ENCODE measurements around the gene PAX3.

Gene PAX3

GRCh38 chr2:222311319-222311977 is 12.7 kb upstream of the PAX3 start:
- in situ Hi-C loops (cut with HindIII; ENCODE audit: low sequenced_read_pairs): loop anchor here (25.0 kb wide), 1 partner anchor 301 kb away; no protein-coding TSS in a partner anchor

DNA sequence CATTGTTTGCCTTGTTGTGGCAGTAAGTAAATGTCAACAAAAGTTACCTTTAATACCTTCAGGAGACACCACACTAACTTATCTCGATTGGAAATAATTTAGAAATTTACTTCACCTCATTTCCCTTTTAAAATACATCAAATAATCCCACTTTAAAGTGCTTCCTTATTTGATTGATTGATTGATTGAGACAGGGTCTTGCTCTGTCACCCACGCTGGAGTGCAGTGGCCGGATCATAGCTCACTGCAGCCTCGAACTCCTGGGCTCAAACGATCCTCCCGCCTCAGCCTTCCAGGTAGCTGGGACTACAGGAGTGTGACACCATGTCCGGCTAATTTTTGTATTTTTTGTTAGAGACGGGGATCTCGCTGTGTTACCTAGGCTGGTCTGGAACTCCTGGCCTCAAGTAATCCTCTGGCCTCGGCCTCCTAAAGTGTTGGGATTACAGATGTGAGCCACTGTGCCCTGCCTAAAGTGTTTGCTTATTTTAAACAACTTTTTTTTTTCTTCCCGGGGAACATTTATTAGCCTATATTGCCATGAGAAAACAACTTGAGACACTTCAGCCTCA is 12.0 kb upstream of the PAX3 start:
- in situ Hi-C loops (cut with HindIII; ENCODE audit: low sequenced_read_pairs): loop anchor here (25.0 kb wide), 1 partner anchor 301 kb away; no protein-coding TSS in a partner anchor

- in situ Hi-C loops (cut with HindIII; ENCODE audit: low sequenced_read_pairs): loop anchor here (25.0 kb wide), 1 partner anchor 303 kb away; no protein-coding TSS in a partner anchor
Observed at GRCh38 chr2:222309766-222310165, 11.0 kb upstream of the PAX3 start.

DNA sequence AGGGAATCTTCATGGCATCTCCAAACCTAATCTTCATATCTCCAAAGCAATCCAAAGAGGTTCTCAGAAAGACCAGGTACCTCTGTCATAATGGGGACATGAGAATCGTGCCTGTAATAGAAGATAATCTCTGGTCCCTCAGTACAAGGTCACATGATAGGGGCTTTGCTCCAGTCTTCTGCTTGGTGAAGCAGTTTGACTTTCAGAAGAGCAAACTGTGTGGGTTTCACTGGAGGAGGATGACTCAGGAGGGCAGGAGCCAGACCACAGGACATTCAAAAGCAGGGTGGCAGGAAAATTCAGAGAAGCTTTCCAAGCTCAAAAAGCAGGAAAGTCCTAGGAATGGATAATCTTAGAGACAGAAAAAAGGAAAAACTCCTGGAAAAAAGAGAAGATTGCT is 10.6 kb upstream of the PAX3 start:
- in situ Hi-C loops (cut with HindIII; ENCODE audit: low sequenced_read_pairs): loop anchor here (25.0 kb wide), 1 partner anchor 303 kb away; no protein-coding TSS in a partner anchor

- in situ Hi-C loops (cut with HindIII; ENCODE audit: low sequenced_read_pairs): loop anchor here (25.0 kb wide), 1 partner anchor 304 kb away; no protein-coding TSS in a partner anchor
Observed at GRCh38 chr2:222307978-222308730, 9.4 kb upstream of the PAX3 start.

DNA sequence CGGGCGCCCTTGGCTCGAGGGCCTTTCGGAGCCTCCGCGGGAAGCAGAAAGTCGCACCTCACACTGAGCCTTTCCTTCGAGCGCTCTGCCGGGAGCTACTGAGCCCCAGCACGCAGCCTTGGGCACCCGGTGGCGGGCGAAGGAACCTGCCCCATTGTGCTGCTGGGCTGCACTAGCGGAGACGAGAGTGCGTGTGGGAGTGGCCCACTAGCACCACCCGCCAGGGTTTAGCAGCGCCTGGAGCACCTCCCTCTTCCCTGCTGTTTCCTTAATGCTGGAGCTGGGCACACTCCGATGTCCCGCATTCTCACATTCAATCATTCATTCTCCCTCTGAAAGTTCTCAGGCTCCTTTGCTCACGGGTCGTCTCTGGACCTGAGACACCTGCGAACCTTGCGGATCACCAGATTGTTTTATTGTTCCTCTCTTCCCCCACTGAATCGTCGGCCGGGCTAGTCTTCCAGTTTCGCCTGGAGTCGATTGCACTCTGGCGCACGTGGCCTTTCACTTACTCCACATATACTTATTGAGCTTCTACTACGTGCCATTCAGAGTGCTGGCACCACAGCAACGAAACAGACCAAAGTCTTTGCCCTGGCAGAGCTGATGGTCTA is 8.5 kb upstream of the PAX3 start:
- in situ Hi-C loops (cut with HindIII; ENCODE audit: low sequenced_read_pairs): loop anchor here (25.0 kb wide), 1 partner anchor 305 kb away; no protein-coding TSS in a partner anchor

DNA sequence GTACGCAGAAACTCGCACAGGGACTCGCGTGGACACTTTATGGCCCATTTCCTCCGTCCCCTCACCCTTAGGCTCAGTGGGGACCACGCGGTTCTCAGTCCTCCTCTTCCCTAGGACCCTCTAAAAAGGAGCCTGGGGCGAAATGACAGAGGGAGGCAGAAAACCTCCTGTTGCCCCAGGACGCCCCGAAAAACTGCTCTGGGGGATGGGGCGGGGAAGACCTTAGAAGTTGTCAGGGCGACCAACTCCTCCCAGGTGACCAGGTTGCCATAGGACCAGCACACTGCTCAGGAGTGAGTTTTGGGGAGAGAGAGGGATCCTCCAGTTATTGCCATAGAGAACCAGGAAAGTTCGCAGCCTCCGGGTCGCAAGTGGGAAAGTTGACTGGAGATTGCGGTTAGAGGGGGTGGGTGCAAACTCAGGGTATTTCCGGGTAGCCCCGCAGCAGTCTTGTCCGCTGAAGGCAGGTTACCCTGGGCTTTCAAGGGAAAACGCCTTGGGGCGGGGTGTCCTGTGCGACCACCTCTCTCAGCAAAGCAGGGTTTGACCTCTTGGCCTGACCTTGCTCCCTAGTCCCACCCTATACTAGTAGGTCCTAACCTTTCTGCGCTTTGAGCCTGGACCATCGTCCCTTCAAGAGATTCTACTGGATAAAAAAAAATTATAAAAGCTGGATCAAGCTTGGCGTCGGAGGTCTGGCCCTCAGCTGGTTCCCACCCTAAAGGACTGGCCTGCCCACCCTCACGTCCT is 7.8 kb upstream of the PAX3 start:
- in situ Hi-C loops (cut with HindIII; ENCODE audit: low sequenced_read_pairs): loop anchor here (25.0 kb wide), 1 partner anchor 306 kb away; no protein-coding TSS in a partner anchor

DNA sequence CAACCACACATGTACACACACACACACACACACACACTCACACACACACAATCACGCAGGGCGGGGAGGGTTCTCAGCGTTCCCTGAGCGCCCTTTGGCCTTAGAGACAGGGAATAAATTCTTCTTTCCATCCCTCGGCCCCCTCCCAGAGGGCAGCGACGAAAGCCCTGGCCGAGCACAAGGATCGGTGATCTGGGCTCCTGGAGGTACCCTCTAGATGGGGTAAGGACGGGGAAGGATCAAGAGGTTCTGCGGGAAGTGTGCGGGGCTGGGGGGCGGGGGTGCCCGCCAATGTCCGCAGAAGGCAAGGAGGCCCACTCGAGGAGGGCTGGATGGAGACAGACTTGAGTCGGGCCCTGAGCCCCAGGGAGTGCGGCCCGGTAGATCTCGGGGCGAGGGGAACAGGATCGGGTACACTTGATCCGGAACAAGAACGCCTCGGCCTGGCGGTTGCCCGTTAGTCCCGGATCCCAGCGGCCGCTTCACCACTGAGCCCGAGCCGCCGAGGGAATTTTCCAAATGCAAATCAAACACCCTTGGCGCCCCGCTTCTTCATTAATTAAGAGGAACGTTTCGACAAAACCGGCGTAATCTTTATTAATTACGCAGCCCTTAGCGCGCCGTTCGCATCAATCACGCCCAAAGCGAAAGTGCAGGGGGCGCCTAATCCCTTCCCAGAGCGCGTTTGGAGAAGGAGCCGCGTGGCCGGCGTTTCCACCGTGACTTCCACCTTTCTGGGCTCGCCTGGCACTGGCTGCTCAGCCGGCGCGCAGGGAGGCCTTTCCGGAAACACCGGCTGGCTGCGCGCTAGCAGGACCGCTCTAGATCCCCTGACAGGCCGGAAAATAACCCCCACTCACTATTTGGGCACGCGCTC is 7.0 kb upstream of the PAX3 start:
- in situ Hi-C loops (cut with HindIII; ENCODE audit: low sequenced_read_pairs): loop anchor here (25.0 kb wide), 1 partner anchor 307 kb away; no protein-coding TSS in a partner anchor

DNA sequence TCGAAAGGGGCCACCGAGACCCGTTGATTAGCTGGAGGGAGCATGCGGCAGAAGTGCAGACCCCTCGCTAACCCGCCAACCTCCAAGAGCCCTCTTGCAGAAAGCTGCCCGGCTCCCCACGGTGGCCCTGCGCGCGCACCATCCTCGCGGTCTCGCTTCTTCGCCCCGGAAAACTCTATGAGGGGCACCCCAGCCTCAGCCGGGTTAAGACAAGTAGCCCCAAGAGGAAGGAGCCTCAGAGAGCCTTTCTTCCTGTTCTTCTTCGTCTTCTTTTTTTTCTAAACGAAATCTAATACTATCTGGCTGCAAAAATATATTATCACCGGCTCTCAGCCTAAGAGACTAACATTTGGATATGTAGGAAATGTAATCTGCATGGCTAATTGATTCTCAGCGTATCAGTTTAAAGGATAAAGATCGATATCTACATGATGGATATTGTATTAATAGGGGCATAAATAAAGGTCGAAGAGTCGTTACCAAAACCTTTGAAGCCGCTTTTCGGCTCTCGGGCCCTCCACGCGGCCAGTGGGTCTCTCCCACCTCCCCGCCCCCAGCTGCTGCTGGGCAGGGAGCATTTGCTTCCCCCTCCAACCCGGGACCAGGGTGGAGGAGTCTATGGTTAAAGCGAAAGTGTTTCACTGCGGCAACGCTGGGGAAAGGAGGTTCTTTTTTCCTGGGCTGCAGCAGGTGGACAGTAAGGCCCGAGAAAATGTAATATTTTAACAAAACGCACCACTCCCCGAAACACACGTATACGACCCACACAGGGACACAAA is 6.1 kb upstream of the PAX3 start:
- in situ Hi-C loops (cut with HindIII; ENCODE audit: low sequenced_read_pairs): loop anchor here (25.0 kb wide), 1 partner anchor 307 kb away; no protein-coding TSS in a partner anchor

GRCh38 chr2:222303828-222304736 is 5.3 kb upstream of the PAX3 start:
- in situ Hi-C loops (cut with HindIII; ENCODE audit: low sequenced_read_pairs): loop anchor here (25.0 kb wide), 1 partner anchor 308 kb away; no protein-coding TSS in a partner anchor

- in situ Hi-C loops (cut with HindIII; ENCODE audit: low sequenced_read_pairs): loop anchor here (25.0 kb wide), 1 partner anchor 309 kb away; no protein-coding TSS in a partner anchor
Observed at GRCh38 chr2:222303045-222303827, 4.4 kb upstream of the PAX3 start.

DNA sequence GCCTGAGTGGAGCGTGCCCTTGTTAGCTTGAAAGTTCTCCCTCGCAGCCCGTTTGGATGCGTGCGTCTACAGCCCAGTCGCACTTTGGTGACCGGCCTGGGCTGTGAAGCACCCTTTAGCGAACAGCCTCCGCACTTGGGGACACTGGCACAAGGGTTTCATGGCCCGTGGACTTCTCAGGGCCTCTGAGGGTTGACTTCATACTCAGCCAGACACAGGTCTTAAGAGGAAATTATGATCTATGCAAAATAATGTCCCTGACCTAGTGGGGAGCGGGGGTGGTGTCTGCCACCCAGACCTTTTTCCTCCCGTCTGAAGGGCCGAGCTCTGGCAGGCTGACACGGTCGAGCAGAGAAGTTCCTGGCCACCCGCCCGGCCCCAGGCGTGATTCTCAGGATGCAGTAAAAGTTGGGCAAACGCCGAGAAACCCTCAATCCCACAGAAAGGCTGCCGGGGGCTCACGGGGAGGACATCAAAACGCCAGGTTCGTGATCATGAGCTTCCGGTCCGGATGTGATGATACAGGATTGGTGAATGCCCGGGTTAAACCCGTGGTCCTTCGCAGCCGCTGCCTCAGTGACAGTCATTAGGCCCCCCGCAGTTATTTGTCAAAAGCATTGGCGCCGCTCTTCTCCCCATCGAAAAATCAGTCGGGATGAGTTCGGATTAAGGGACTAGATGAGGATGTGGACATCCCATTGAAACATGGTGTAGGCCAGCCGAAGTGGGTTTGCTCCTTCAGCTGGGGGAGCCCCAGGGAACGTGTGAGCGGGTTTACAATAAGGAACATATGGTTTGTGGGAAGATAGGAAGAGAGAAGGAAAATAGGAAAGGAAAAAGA is 3.6 kb upstream of the PAX3 start:
- in situ Hi-C loops (cut with HindIII; ENCODE audit: low sequenced_read_pairs): loop anchor here (25.0 kb wide), 1 partner anchor 310 kb away; no protein-coding TSS in a partner anchor

GRCh38 chr2:222301796-222302118 is 3.0 kb upstream of the PAX3 start:
- in situ Hi-C loops (cut with HindIII; ENCODE audit: low sequenced_read_pairs): loop anchor here (25.0 kb wide), 1 partner anchor 311 kb away; no protein-coding TSS in a partner anchor

DNA sequence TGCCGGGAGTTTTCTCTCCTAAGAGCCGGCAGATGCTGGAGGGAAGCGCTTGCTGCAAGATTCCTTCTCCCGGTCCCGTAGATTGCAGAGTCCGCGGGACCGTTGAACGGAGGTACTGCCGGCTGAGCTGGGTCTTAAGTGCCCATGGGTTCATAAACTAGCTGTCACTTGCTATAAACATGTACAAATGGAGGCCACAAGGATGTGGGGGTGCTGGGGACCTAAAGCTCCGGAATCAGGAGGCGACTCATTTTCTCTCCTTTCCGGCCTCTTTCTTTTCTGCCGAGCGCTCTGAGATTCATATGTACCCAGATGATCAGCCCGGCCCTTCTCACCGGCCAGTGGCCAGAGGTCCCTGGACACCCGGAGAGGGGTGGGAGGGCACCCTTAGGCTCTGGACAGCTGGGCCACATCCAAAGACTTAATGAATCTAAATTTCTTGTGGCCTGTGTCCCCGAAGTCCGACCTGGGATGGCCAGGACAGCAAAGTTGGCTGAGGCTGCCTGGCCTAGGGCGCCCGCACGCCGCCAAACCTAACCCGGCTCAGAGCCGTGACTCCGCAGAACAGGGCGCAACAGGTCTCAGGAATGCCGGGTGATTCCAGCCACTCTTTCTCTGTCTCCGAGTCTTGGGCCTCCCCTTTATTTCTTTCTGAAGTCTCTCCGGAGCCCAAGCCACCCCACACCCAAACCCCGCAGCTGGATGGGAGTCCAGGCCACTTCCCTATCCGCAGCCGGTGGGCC is 2.4 kb upstream of the PAX3 start:
- in situ Hi-C loops (cut with HindIII; ENCODE audit: low sequenced_read_pairs): loop anchor here (25.0 kb wide), 1 partner anchor 311 kb away; no protein-coding TSS in a partner anchor

DNA sequence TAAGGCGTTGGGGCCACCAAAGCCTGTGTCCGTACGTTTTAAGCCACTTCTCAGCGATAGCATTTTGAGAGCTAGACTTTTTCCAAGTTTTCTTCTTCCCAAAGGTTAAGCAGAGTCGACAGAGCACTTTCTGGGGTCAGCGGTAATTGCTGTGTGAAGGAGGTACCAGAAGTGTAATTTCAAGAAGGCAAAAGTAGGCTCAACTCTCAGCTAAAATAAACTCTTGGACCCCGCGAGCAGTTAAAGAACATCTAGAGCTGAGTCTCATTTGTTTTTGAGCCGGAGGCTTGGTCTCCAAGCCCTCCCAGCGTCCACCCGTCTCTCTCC is 1.9 kb upstream of the PAX3 start:
- in situ Hi-C loops (cut with HindIII; ENCODE audit: low sequenced_read_pairs): loop anchor here (25.0 kb wide), 1 partner anchor 312 kb away; no protein-coding TSS in a partner anchor
